RWPE1 (cell line): ENCODE results near the gene PERP.

ENCODE experiments used
- CTCF ChIA-PET: fragments of 350-600 bp; sonication (Branson Sonifier 250); formaldehyde crosslinking; extraction: SDS; loops from one replicate; lab custom pipeline; 2021; lab: Yijun Ruan, JAX
- POLR2A ChIA-PET: fragments of 400-600 bp; formaldehyde crosslinking; extraction: SDS; loops from one replicate; lab custom pipeline; 2020; ENCODE audit warnings: antibody characterized with exemption; ENCODE audit not compliant: low non-redundant PET; lab: Yijun Ruan, JAX
- DNase-seq: peaks from one replicate; pipeline ENCODE4 v3.0.0; 2012; ENCODE audit warnings: low spot score
- H3K27ac ChIP-seq: fragments of 450-650 bp; 2 replicates; pipeline ENCODE4 v1.5.1; 2017
- TF ChIP-seq, protein P1 (sequence below): fragments of 450-650 bp; conservative IDR thresholded peaks from 2 replicates; pipeline ENCODE4 v1.5.1; 2017; ENCODE audit warnings: low read depth, mild to moderate bottlenecking

Gene PERP

DNA sequence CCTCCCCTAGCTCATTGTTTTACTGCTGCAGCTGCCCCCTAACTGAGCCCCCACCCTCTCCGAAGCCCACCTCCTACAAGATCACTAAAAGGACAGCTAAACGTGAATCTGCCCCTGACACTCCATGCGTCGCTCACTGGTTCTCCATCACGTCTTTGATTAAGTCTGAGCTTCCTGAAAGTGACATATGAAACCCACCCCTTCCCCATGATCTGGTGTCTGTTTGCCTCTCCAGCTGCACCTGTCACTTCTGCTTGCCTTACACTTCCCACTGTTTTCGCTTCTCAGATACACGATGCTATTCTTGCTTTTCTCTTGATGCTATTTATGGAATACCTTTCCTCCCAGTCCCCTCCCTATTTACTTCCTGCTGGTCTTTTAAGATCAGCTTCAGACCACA lies 8.0 kb upstream of the PERP start:
- TF ChIP-seq, protein P1, sequence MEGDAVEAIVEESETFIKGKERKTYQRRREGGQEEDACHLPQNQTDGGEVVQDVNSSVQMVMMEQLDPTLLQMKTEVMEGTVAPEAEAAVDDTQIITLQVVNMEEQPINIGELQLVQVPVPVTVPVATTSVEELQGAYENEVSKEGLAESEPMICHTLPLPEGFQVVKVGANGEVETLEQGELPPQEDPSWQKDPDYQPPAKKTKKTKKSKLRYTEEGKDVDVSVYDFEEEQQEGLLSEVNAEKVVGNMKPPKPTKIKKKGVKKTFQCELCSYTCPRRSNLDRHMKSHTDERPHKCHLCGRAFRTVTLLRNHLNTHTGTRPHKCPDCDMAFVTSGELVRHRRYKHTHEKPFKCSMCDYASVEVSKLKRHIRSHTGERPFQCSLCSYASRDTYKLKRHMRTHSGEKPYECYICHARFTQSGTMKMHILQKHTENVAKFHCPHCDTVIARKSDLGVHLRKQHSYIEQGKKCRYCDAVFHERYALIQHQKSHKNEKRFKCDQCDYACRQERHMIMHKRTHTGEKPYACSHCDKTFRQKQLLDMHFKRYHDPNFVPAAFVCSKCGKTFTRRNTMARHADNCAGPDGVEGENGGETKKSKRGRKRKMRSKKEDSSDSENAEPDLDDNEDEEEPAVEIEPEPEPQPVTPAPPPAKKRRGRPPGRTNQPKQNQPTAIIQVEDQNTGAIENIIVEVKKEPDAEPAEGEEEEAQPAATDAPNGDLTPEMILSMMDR, result no peak
- POLR2A ChIA-PET, result no interaction called here
- CTCF ChIA-PET, result interaction anchor here (0.6 to 2.1 kb wide), 5 partner anchors 9 to 651 kb away, joined by 3 to 13 read pairs (median 3); no protein-coding TSS in a partner anchor
- no peak for DNase-seq
- H3K27ac ChIP-seq, result no peak overlapping the region

- TF ChIP-seq, protein P1, result no peak
- POLR2A ChIA-PET, result interaction anchor here (0.7 kb wide), 1 partner anchor 8 kb away, joined by 3 read pairs; no protein-coding TSS in a partner anchor
- DNase-seq, result no peak
- CTCF ChIA-PET, result interaction anchor here (0.6 to 0.7 kb wide), 4 partner anchors 106 to 402 kb away, joined by 3 to 7 read pairs (median 6); no protein-coding TSS in a partner anchor
- H3K27ac ChIP-seq, result no peak overlapping the region
Measured at GRCh38 chr6:138113588-138114210, 6.5 kb upstream of the PERP start.

- ChIA-PET POLR2A (no interaction called here), CTCF (interaction anchor here (0.6 to 1.1 kb wide), 2 partner anchors 105 to 109 kb away, joined by 3 to 4 read pairs; no protein-coding TSS in a partner anchor)
- DNase-seq, result no peak
- no peak overlapping the region for H3K27ac ChIP-seq
- TF ChIP-seq, protein P1, result no peak
Measured at GRCh38 chr6:138110229-138110628, 3.0 kb upstream of the PERP start.

- ChIA-PET CTCF (interaction anchor here (0.6 to 1.2 kb wide), 5 partner anchors 103 to 683 kb away, joined by 3 to 10 read pairs (median 3); no protein-coding TSS in a partner anchor), POLR2A (interaction anchor here (0.6 kb wide), 1 partner anchor 107 kb away, joined by 5 read pairs; no protein-coding TSS in a partner anchor)
- H3K27ac ChIP-seq, result no peak overlapping the region
- DNase-seq, result peak; percentile 79
- TF ChIP-seq, protein P1, result peak; percentile 96
Measured at GRCh38 chr6:138109042-138109997, 2.1 kb upstream of the PERP start.

- DNase-seq, result peak; percentile 53
- POLR2A ChIA-PET, result no interaction called here
- CTCF ChIA-PET, result interaction anchor here (0.5 to 1.2 kb wide), 5 partner anchors 101 to 501 kb away, joined by 3 to 10 read pairs (median 3); no protein-coding TSS in a partner anchor
- H3K27ac ChIP-seq, result peak overlapping the region; percentile 93
- TF ChIP-seq, protein P1, result no peak
Measured at GRCh38 chr6:138107752-138108592, 753 bp upstream of the PERP start.
